HG02885 (cell line): ENCODE results near the gene DGKZ.
"Not testable (repeated sequence)": the region's sequence is repeated elsewhere in the genome, so short reads cannot be mapped to it uniquely, and the experiment has no call there.

Experiments used
- ATAC-seq: cut with Tn5 transposase; IDR thresholded peaks from one replicate; pipeline ENCODE4 v1.9.1; 2021; ENCODE audit warnings: mild to moderate bottlenecking; ENCODE audit not compliant: unreplicated experiment, poor library complexity

Gene DGKZ

GRCh38 chr11:46378811-46379481 is 31.7 kb downstream of the DGKZ start:
- ATAC-seq = no peak

- not testable (repeated sequence) for ATAC-seq
Measured at GRCh38 chr11:46379482-46380293, 32.4 kb downstream of the DGKZ start.

DNA sequence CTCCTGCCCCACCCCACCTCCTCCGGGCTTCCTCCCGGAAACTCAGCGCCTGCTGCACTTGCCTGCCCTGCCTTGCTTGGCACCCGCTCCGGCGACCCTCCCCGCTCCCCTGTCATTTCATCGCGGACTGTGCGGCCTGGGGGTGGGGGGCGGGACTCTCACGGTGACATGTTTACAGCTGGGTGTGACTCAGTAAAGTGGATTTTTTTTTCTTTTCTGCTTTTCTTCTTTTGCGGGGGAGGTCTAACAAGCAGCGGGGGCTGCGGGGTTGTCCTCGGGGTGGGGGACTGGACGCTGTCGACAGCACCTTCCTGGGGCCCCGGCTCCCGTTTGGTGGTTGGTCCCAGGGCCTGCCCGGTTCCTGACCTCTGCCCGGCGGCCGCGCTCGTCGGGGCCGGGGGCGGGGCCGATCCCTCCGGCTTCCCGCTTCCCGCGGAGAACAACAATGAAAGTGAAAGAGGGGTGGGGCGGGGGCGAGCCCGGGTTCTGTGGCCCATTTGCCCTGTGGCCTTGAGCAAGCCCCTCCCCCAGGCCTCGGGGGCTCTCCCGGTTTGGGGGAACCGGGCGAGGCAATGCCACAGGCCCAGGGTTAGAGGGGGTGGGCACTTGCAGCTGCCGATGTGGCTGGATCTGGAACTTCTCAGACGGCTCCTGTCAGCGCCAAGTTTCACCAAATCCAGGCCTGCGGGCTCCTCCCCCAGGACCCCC is 33.2 kb downstream of the DGKZ start:
- no peak for ATAC-seq

GRCh38 chr11:46381048-46381818 is 34.0 kb downstream of the DGKZ start, which contains the start of gene MDK:
MDK (plus strand) TSS chr11:46381669; CDS start chr11:46382058, 389 bp downstream.
- no peak for ATAC-seq

DNA sequence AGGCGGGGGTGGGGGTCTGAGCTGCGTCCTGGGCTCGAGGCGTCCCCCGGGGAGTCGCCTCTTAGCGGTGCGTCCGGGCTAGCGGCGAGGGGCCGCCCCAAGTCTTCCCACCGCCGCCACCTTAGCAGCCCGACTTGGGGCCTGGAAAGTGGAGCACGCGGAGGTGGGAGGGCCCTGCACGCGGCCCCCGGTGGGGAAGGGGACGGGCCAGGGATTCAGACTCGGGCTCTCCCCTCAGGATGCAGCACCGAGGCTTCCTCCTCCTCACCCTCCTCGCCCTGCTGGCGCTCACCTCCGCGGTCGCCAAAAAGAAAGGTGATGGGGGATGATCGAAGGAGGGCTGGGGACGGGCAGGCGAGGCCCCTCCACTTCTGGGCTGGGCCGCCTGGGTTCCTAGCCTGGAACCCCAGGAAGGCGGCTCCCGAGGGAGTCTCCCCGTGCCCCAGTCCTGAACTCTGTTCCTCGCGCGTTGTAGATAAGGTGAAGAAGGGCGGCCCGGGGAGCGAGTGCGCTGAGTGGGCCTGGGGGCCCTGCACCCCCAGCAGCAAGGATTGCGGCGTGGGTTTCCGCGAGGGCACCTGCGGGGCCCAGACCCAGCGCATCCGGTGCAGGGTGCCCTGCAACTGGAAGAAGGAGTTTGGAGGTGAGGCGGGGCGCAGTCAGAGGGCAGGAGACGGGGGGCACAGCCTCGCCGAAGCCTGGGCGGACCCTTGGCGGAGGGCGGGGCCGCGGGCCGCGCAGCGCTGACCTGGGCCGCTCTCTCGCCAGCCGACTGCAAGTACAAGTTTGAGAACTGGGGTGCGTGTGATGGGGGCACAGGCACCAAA is 34.8 kb downstream of the DGKZ start:
- ATAC-seq = no peak

GRCh38 chr11:46382646-46383403 is 35.6 kb downstream of the DGKZ start:
- no peak for ATAC-seq

GRCh38 chr11:46383404-46383758 is 36.1 kb downstream of the DGKZ start:
- no peak for ATAC-seq

DNA sequence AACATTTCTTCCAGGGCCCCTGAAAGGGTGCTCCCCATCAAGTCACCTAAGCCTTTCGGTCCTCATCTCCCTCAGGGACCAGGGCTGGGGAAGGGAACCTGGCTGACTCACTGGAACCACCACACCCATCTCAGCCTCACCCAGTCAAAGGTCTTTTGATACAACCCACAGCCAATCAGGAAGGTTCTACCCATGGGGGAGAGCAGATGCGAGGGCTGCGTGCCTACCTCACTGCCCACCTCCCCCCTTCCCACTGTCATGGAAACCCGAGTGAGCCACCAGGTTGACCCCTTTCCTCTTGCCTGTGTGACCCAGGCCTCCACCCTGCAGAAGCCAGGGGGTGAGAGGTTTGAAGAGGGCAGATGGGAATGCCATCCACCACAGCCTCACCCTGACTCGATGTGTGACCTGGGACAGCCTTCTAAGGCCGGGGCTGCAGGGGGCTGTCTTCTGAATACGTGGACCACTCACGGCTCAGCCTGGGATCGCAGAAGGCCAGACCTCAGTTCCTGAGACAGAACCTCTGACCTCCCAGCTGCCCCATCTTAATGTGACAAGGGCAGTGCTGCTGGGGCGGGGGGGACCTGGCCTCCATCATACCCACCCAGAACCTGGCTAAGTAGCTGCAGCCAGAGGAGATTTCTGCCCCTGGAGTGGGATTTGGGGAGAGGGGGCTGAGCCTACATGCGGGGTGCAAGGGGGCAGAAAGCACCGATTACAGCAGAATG is 36.9 kb downstream of the DGKZ start:
- ATAC-seq = no peak

DNA sequence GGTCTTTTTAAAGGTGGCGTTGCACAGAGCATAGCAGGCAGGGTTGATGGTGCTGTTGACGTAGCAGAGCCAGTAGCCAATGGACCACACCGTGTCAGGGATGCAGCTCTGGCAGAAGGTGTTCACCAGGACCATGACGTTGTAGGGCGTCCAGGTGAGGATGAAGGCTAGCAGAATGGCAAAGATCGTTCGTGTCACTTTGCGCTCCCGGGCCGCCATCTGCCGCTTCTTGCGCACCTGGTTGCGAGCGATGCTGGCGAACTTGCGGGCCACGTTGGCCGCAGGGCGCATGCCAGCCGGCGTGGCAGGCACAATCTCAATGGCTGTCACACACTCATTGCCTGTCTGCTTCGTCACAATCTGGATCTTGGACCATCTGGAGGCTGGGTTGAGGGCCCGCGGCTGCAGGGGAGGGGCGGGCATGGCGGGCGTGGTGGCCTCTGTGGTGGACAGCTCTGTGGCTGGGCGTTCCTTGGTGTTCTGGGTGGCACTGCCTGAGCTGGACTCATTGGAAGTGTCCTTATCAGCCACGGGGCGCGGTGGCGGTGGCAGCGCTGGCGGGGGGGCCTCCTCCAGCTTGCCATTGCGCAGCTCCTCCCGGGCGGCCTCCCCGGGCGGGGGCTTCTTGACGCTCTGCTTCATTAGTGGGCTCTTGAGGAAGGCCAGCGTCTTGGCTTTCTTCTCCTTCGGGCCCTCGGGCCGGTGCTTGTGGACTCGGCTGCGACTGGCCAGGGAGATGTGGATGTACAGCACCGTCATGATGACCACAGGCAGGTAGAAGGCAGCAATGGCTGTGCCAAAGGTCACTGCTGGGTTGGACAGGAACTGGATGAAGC is 38.1 kb downstream of the DGKZ start:
- no peak for ATAC-seq

GRCh38 chr11:46386005-46386578 is 38.8 kb downstream of the DGKZ start:
- no peak for ATAC-seq

- ATAC-seq = no peak
Measured at GRCh38 chr11:46386674-46387073, 39.4 kb downstream of the DGKZ start.

DNA sequence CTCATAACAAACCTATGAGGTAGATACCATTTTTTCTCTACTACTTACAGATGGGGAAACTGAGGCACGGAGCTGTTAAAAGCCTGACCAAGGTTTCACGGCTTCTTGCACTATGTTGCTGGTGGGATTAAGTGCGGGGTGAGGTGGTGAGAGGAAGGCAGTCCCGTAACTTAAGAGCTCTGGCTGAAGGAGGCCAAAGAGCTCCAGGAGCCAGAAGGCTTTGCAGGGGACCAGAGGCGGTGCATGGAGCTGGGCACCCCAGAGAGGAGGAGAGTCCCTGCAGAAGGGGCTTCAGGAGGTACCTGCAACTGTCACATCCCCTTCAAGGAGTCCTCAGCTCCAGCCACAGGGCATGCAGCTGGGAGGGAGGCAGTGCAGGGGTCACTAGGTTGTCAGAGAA is 40.2 kb downstream of the DGKZ start:
- no peak for ATAC-seq

GRCh38 chr11:46387919-46388618 is 40.8 kb downstream of the DGKZ start:
- no peak for ATAC-seq

DNA sequence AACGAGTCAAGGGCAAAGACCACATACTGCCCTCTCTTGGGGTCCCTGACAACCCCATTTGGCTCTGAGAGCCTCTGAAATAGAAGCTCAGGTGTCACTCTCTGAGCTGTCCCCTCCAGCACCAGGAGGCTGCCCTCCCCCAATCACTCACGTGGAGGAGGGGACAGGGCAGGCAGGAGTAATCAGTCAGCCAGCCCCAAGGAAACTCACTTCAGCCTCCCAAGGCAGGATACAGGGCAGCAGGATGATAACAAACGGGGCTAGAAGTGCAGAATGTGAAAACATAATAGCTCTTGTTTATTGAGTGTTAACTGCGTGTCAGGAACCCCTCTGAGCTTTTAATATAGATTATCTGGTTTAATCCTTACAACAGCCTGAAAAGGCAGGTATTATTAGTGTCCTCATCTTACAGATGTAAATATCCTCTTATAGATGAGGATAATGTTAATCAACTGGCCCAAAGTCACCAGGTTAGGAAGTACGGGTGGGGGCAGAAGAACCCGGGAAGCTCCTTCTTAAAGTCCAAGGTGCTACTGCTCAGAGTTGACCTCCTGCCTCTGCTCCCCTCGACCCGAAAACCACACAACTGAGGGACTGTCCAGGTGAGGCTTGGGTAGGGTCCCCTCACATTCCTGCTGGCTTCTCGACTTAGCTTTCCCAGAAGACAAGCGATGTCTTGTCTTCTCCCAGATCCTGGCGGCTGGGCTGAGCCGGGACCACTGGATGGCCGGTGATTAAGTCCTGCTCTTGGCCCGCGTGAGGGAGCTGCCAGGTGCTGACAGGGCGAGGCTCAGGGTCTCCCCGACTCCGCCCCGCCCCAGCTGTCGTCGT is 41.6 kb downstream of the DGKZ start:
- ATAC-seq = no peak

GRCh38 chr11:46389450-46390330 is 42.4 kb downstream of the DGKZ start:
- ATAC-seq = peak; percentile 60
